Panc1 (cell line): Measurements from ENCODE around the gene MAGI2. TPM values are rescaled to one million over a fixed set of nuclear protein-coding genes. Genes with fewer than 3 reads are reported as not detected.

ENCODE experiments used
- ATAC-seq: fragments of 200-7000 bp; cut with Tn5 transposase; 2 replicates; pipeline ENCODE4 v1.9.1; 2020; ENCODE audit warnings: mild to moderate bottlenecking, moderate library complexity
- BruUV-seq: library from RNA; stranded (reverse); fragments of 400-500 nt; replicated peaks from 2 replicates; lab custom pipeline; 2021; lab: Mats Ljungman, UMichigan
- CTCF ChIA-PET: fragments of 300-600 bp; sonication (Branson Sonifier 250); formaldehyde crosslinking; loops from one replicate; lab custom pipeline; 2022; ENCODE audit warnings: antibody characterized with exemption; lab: Charles Lee
- POLR2A ChIA-PET: fragments of 300-600 bp; sonication (Branson Sonifier 250); formaldehyde crosslinking; loops from one replicate; lab custom pipeline; 2022; ENCODE audit warnings: antibody characterized with exemption; lab: Charles Lee
- DNase-seq: peaks from one replicate; pipeline ENCODE4 v3.0.0-alpha.2; 2010; ENCODE audit warnings: low read depth, low spot score
- H3K27ac ChIP-seq: 2 replicates; pipeline ENCODE4 v1.5.1; 2011; ENCODE audit warnings: mild to moderate bottlenecking, low read length, inconsistent platforms
- H3K27me3 ChIP-seq: fragments of 200-500 bp; sonication (Bioruptor generic); 2 replicates; pipeline ENCODE4 v1.6.0; 2014; ENCODE audit warnings: low read length, inconsistent platforms; ENCODE audit not compliant: control insufficient read depth, insufficient read depth
- H3K36me3 ChIP-seq: fragments of 200-500 bp; sonication (Bioruptor generic); 2 replicates; pipeline ENCODE4 v1.5.1; 2014; ENCODE audit warnings: inconsistent platforms, mild to moderate bottlenecking, low read length, moderate library complexity; ENCODE audit not compliant: control insufficient read depth, insufficient read depth
- H3K4me1 ChIP-seq: 2 replicates; pipeline ENCODE4 v1.5.1; 2011; ENCODE audit warnings: inconsistent platforms, mild to moderate bottlenecking, low read length, moderate library complexity; ENCODE audit not compliant: control insufficient read depth, insufficient read depth
- H3K4me3 ChIP-seq, 2 experiments: 2 replicates each; pipeline ENCODE4 v1.5.1; 2011 to 2012; ENCODE audit warnings: low read depth in 2 of 2, low read length in 2 of 2, mild to moderate bottlenecking in 2 of 2, inconsistent platforms in 1 of 2, moderate library complexity in 1 of 2
- H3K9me3 ChIP-seq: fragments of 200-500 bp; sonication (Bioruptor generic); 2 replicates; pipeline ENCODE4 v1.5.1; 2014; ENCODE audit warnings: low read depth, mild to moderate bottlenecking, inconsistent platforms, low read length, moderate library complexity; ENCODE audit not compliant: control insufficient read depth, insufficient read depth
- CTCF ChIP-seq: fragments of 450-650 bp; IDR thresholded peaks from 2 replicates; pipeline ENCODE4 v1.5.1; 2017; ENCODE audit warnings: mild to moderate bottlenecking
- POLR2AphosphoS5 ChIP-seq: IDR thresholded peaks from 2 replicates; pipeline ENCODE4 v1.6.1; 2012; ENCODE audit warnings: mild to moderate bottlenecking, low read depth, low read length, moderate library complexity
- SIN3A ChIP-seq: IDR thresholded peaks from 2 replicates; pipeline ENCODE4 v1.6.1; 2012; ENCODE audit warnings: low read depth, mild to moderate bottlenecking, low read length, moderate library complexity, borderline replicate concordance; ENCODE audit not compliant: insufficient read depth
- TCF7L2 ChIP-seq: IDR thresholded peaks from 2 replicates; pipeline ENCODE4 v1.6.1; 2011; ENCODE audit warnings: mild to moderate bottlenecking, low read depth, low read length, inconsistent platforms
- in situ Hi-C: cut with HindIII; loops from 2 replicates; pipeline ENCODE4 v1.10.0; 2016; ENCODE audit warnings: low sequenced_read_pairs, low pct_unique_long_range_greater_than_20kb
- intact Hi-C: fragments of 100-400 bp; cut with micrococcal nuclease; formaldehyde crosslinking; loops from one replicate; pipeline ENCODE4 v1.10.0; 2022; ENCODE audit not compliant: unreplicated experiment
- total RNA-seq: library from RNA; stranded (reverse); gene quantifications from one replicate; pipeline ENCODE4 v1.2.1, GENCODE V29; 2021; ENCODE audit not compliant: unreplicated experiment
- TF ChIP-seq, protein P1 (sequence below), 2 experiments: IDR thresholded peaks; 2 replicates each; pipeline ENCODE4 v1.6.1; 2011 to 2012; ENCODE audit warnings: low read depth in 2 of 2, control low read depth in 1 of 2, low read length in 1 of 2, mild to moderate bottlenecking in 1 of 2, moderate library complexity in 1 of 2; ENCODE audit not compliant: insufficient read depth in 1 of 2

Gene MAGI2
- total RNA-seq, 1 experiment from 2014 or later, result 5.4 TPM

- Histone ChIP-seq H3K9me3 (no peaks in the 10 kb centered on the region), H3K27ac (no peak overlapping the region), H3K4me3 (no peak overlapping the region), H3K4me1 (no peaks in the 10 kb centered on the region), H3K27me3 (no peaks in the 10 kb centered on the region), H3K36me3 (no peaks in the 10 kb centered on the region)
- ATAC-seq (no peak), DNase-seq (no peak)
- no TSS peak for BruUV-seq
- in situ Hi-C loops, result no loop called here
- intact Hi-C loops, result no loop called here
- CTCF ChIA-PET, result no interaction called here
- no peak for TF ChIP-seq SIN3A
- no peak for TF ChIP-seq POLR2AphosphoS5
- TF ChIP-seq, protein P1, sequence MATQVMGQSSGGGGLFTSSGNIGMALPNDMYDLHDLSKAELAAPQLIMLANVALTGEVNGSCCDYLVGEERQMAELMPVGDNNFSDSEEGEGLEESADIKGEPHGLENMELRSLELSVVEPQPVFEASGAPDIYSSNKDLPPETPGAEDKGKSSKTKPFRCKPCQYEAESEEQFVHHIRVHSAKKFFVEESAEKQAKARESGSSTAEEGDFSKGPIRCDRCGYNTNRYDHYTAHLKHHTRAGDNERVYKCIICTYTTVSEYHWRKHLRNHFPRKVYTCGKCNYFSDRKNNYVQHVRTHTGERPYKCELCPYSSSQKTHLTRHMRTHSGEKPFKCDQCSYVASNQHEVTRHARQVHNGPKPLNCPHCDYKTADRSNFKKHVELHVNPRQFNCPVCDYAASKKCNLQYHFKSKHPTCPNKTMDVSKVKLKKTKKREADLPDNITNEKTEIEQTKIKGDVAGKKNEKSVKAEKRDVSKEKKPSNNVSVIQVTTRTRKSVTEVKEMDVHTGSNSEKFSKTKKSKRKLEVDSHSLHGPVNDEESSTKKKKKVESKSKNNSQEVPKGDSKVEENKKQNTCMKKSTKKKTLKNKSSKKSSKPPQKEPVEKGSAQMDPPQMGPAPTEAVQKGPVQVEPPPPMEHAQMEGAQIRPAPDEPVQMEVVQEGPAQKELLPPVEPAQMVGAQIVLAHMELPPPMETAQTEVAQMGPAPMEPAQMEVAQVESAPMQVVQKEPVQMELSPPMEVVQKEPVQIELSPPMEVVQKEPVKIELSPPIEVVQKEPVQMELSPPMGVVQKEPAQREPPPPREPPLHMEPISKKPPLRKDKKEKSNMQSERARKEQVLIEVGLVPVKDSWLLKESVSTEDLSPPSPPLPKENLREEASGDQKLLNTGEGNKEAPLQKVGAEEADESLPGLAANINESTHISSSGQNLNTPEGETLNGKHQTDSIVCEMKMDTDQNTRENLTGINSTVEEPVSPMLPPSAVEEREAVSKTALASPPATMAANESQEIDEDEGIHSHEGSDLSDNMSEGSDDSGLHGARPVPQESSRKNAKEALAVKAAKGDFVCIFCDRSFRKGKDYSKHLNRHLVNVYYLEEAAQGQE (IDR thresholded peaks at IDR 0.05; ENCODE audit: insufficient read depth in 1 of 2, low read depth in 2 of 2, low read length in 1 of 2), result no peak
- TF ChIP-seq CTCF, result no peak
- TF ChIP-seq TCF7L2, result no peak
- POLR2A ChIA-PET, result no interaction called here
These were observed 705.9 kb downstream of the MAGI2 start for GRCh38 chr7:78747592-78747991.

DNA sequence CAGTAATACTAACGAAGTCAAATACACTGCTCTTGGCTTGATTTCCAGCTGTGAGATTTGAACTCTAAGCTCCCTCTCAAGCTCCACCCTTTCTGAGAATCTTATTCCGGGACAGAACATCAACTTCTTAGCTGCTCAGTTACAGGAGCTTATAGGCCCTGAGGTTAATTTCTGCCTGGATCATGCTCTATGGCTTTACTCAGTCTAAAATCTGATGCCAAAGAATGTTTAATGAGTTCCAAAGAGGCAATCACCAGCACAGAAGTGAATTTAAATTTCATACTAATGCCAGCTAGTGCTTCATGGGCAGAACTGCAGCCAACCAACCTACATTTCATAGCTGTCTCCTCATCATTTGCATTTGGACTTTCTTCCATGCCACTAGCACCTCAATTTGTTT lies 707.2 kb downstream of the MAGI2 start:
- BruUV-seq, result no TSS peak
- H3K36me3 ChIP-seq, result no peaks in the 10 kb centered on the region
- intact Hi-C loops (no loop called here), in situ Hi-C loops (no loop called here)
- H3K4me3 ChIP-seq, result no peak overlapping the region
- DNase-seq (no peak), ATAC-seq (no peak)
- H3K27me3 ChIP-seq, result no peaks in the 10 kb centered on the region
- TF ChIP-seq CTCF (no peak; the same call in 1 of the 2 replicates), SIN3A (no peak), TCF7L2 (no peak), POLR2AphosphoS5 (no peak)
- TF ChIP-seq, protein P1 (IDR thresholded peaks at IDR 0.05; ENCODE audit: insufficient read depth in 1 of 2, low read depth in 2 of 2, low read length in 1 of 2), result no peak
- H3K27ac ChIP-seq, result no peak overlapping the region
- CTCF ChIA-PET, result no interaction called here
- no peaks in the 10 kb centered on the region for H3K4me1 ChIP-seq
- H3K9me3 ChIP-seq, result no peaks in the 10 kb centered on the region
- POLR2A ChIA-PET, result no interaction called here
